ENCODE results near the gene FOXC2.

FOXC2 gene

DNA sequence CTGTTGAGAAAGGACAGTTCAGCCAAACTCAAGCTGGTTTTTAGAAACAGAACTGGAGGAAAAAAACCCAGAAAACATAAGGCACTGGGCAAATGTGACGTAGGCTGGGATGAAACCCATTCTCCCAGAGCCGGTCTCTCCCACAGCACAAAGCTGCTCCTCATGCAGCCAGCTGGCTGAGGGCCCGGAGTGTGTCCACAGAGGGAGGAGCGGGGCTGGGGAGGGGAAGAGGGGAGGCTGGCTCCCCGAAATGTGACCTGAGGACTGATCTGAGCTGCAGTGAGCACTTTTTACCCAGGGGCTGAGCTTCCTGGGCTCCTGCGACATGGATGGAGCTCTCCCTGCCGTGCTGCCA, 35.5 kb upstream of the FOXC2 start:
- no peak overlapping the region for H3K4me3 ChIP-seq (ENCODE audit: low read depth, low read length)
- H3K4me1 ChIP-seq, result no peaks in the 10 kb centered on the region
- no peaks in the 10 kb centered on the region; the same call in 1 of the 2 replicates for H3K36me3 ChIP-seq
- no peaks in the 10 kb centered on the region for H3K27me3 ChIP-seq
- no peak for TF ChIP-seq CTCF (IDR thresholded peaks at IDR 0.05; ENCODE audit: low read depth, low read length)
- no peaks in the 10 kb centered on the region for H3K9me3 ChIP-seq
- DNase-seq, result no peak

DNA sequence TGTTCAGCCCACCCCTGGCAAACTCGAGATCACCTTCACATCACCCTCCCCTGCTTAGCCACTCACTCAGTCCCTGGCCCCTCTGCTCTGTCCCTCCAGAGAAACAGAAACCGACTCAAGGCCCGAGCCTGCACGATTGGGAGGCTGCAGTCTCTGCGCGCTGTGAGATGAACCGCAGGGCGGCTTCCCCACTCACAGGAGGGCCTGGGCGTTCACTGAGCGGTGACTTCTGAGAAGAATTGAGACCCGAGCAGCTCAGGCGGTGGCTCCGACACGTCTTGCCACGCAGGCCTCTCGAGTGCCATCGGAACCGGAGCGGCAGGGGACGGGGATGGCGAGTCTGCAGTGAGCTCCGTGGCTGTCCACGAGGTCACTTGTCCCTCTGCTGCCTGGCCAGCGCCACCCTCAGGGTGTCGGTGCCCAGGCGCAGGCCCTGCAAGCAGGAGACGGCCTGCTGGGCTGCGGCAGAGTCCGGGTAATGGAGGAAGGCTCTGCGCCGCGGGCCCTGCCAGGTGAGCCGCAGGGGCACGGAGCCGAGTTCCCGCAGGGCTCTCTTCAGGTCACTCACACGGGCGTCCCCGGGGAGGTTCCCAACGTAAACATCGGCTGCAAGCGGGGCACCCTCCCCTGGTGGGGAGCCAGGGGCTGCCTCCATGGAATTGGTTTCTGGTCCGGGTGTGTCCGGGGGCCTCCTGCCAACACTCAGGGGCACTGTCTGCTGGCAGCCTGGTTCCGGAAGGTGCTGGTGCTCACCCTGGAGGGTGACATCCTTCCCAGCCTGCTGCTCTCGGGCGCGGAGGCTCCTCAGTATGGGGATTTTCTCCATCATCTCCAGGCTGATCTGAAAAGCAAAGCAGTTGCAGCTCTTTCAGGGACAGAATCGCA, 34.7 kb upstream of the FOXC2 start:
- no peaks in the 10 kb centered on the region for H3K4me1 ChIP-seq
- no peaks in the 10 kb centered on the region for H3K9me3 ChIP-seq
- DNase-seq, result no peak
- no peak for TF ChIP-seq CTCF (IDR thresholded peaks at IDR 0.05; ENCODE audit: low read depth, low read length)
- no peaks in the 10 kb centered on the region; the same call in 1 of the 2 replicates for H3K36me3 ChIP-seq
- H3K4me3 ChIP-seq (ENCODE audit: low read depth, low read length), result no peak overlapping the region
- no peaks in the 10 kb centered on the region for H3K27me3 ChIP-seq

GRCh38 chr16:86532526-86532815, 34.2 kb upstream of the FOXC2 start:
- Histone ChIP-seq H3K36me3 (no peaks in the 10 kb centered on the region; the same call in 1 of the 2 replicates), H3K9me3 (no peaks in the 10 kb centered on the region), H3K4me1 (no peaks in the 10 kb centered on the region), H3K27me3 (no peaks in the 10 kb centered on the region), H3K4me3 (ENCODE audit: low read depth, low read length) (no peak overlapping the region)
- DNase-seq, result no peak
- TF ChIP-seq CTCF (IDR thresholded peaks at IDR 0.05; ENCODE audit: low read depth, low read length), result no peak

- Histone ChIP-seq H3K36me3 (peaks cover 3% of the 10 kb centered on the region; the same call in 1 of the 2 replicates), H3K9me3 (no peaks in the 10 kb centered on the region), H3K4me1 (no peaks in the 10 kb centered on the region), H3K27me3 (no peaks in the 10 kb centered on the region), H3K4me3 (ENCODE audit: low read depth, low read length) (no peak overlapping the region)
- TF ChIP-seq CTCF (IDR thresholded peaks at IDR 0.05; ENCODE audit: low read depth, low read length), result no peak
- no peak for DNase-seq
Measured at GRCh38 chr16:86533076-86533475, 33.6 kb upstream of the FOXC2 start.

DNA sequence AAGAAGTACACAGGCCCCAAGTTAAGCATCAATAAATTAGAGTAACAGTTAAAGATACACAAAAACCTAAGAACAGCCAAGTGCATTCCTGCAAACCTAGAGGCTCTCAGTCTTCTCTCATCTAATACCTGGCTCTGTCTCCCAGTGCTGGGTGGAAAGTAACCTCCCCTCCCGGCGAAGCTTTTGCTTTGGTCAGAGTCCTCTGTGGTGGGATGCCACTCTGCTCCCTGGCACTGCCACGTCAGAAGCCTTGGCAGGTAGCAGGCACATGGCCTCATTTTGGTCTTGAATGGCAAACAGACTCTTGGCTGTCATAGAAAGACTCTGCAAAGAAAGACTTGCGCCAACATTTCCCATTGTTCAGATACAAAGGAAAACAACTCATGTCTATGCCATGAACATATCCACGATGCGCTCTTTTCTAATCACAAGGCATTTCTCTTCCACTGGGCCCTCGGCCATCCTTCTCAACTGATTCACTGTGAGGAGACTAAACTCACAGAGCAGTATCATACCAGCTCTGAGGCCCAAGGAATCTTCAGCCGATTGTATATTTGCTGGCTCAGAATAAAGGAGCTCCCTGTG, 32.8 kb upstream of the FOXC2 start:
- TF ChIP-seq CTCF (IDR thresholded peaks at IDR 0.05; ENCODE audit: low read depth, low read length), result no peak
- H3K9me3 ChIP-seq, result no peaks in the 10 kb centered on the region
- H3K27me3 ChIP-seq, result no peaks in the 10 kb centered on the region
- DNase-seq, result no peak
- H3K36me3 ChIP-seq, result peaks cover 3% of the 10 kb centered on the region
- H3K4me1 ChIP-seq, result no peaks in the 10 kb centered on the region
- H3K4me3 ChIP-seq (ENCODE audit: low read depth, low read length), result no peak overlapping the region
